ENCODE measurements around the gene LONRF2.

Gene LONRF2

DNA sequence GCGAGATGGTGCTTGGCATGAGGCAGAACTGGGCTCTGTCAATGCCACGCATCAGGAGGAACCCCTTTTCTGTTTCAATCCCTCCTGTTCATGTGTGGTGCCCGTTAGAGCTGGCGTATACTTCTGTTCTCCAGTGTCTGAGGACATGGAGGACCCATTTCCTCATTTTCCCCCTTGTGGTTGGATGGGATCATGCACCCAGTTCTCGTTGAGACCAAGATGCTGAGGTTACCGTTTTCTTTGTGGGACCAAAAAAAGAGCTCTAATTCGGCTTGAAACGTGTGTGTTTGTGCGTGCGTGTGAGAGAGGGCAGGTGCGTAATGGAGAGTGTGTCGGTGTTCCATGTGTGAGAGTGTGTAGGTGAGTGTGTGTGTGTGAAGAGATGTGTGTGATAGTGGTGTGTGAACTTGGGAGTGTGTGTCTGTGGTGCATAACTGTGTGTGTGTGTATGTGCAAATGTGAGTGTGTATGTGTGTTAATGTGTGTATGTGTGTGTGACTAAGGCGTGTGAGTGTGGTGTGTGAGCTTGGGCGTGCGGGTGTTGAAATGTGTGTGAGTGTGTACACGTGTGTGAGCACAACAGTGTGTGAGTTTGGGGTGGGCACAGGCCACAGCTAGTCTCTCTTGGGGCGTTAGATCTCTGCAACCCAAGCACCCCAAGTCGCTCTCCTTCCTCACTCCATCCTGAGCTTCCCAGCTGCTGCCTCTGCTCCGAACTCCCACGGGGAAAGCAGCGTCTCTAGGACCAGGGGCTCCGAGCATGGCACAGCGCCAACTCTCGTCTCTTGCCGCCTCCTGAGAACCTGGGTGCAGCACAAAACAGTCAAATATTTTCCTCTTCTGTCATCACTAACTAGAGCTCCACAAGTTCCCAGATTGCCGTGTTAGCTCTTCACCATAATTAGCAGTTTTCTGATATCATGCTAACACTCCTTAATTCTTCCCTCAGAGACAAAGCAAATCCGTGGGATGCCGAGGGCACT, 75.8 kb downstream of the LONRF2 start:
- Histone ChIP-seq H3K4me1 (ENCODE audit: insufficient read depth, low read length, poor library complexity, severe bottlenecking) (peaks cover 3% of the 10 kb centered on the region), H2AFZ (ENCODE audit: low read length) (peak overlapping the region; percentile 60; the same call in 1 of the 2 replicates), H3K9me3 (ENCODE audit: insufficient read depth, low read depth, low read length) (no peaks in the 10 kb centered on the region), H3K27me3 (ENCODE audit: insufficient read depth, low read length, poor library complexity, severe bottlenecking) (no peaks in the 10 kb centered on the region), H3K36me3 (ENCODE audit: insufficient read depth, low read length) (no peaks in the 10 kb centered on the region), H3K4me3 (ENCODE audit: low read length, poor library complexity, severe bottlenecking) (no peak overlapping the region), H3K4me2 (ENCODE audit: low read depth, low read length, poor library complexity, severe bottlenecking) (no peak overlapping the region), H3F3A (ENCODE audit: low read depth) (no peaks in the 10 kb centered on the region), H3K79me2 (ENCODE audit: insufficient read depth, low read length) (no peaks in the 10 kb centered on the region), H4K20me1 (ENCODE audit: insufficient read depth, low read length, poor library complexity, severe bottlenecking) (no peaks in the 10 kb centered on the region), H3K9me2 (replicated peaks; ENCODE audit: low read depth, low read length) (no peaks in the 10 kb centered on the region), H3K9ac (ENCODE audit: low read depth, low read length, poor library complexity, severe bottlenecking) (no peak overlapping the region)
- peak; percentile 71 for TF ChIP-seq CTCF (conservative IDR thresholded peaks at IDR 0.05; ENCODE audit: low read length)
- no peak for TF ChIP-seq EZH2phosphoT487 (IDR thresholded peaks at IDR 0.05; ENCODE audit: borderline replicate concordance)

DNA sequence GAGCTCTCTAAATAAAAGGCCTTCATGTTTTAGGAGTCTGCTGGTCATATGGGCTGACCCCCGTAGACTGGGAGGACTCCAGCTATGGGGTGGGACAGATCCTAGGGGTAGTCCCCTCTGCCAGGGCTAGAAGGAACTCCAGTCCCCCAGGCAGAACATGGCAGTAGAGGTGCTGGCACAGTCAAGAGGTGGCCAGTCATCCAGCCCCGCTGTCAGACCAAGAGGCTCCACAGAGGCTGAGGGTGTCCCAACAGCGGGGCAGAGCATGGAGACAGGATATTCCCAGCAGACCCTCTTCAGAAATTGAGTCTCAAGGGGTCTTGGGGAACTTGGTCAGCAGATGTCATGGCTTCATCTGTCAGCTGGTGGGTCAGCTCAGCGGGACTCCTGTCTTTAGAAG, 76.6 kb downstream of the LONRF2 start:
- Histone ChIP-seq H3K4me1 (ENCODE audit: insufficient read depth, low read length, poor library complexity, severe bottlenecking) (peaks cover 3% of the 10 kb centered on the region), H3K79me2 (ENCODE audit: insufficient read depth, low read length) (no peaks in the 10 kb centered on the region), H3K4me2 (ENCODE audit: low read depth, low read length, poor library complexity, severe bottlenecking) (no peak overlapping the region), H3K36me3 (ENCODE audit: insufficient read depth, low read length) (no peaks in the 10 kb centered on the region), H3K9me3 (ENCODE audit: insufficient read depth, low read depth, low read length) (no peaks in the 10 kb centered on the region), H4K20me1 (ENCODE audit: insufficient read depth, low read length, poor library complexity, severe bottlenecking) (no peaks in the 10 kb centered on the region), H3K27me3 (ENCODE audit: insufficient read depth, low read length, poor library complexity, severe bottlenecking) (no peaks in the 10 kb centered on the region), H3K9me2 (replicated peaks; ENCODE audit: low read depth, low read length) (no peaks in the 10 kb centered on the region), H3F3A (ENCODE audit: low read depth) (no peaks in the 10 kb centered on the region), H2AFZ (ENCODE audit: low read length) (peak overlapping the region; percentile 60; the same call in 1 of the 2 replicates), H3K9ac (ENCODE audit: low read depth, low read length, poor library complexity, severe bottlenecking) (no peak overlapping the region), H3K4me3 (ENCODE audit: low read length, poor library complexity, severe bottlenecking) (no peak overlapping the region)
- no peak for TF ChIP-seq CTCF (conservative IDR thresholded peaks at IDR 0.05; ENCODE audit: low read length)
- no peak for TF ChIP-seq EZH2phosphoT487 (IDR thresholded peaks at IDR 0.05; ENCODE audit: borderline replicate concordance)

DNA sequence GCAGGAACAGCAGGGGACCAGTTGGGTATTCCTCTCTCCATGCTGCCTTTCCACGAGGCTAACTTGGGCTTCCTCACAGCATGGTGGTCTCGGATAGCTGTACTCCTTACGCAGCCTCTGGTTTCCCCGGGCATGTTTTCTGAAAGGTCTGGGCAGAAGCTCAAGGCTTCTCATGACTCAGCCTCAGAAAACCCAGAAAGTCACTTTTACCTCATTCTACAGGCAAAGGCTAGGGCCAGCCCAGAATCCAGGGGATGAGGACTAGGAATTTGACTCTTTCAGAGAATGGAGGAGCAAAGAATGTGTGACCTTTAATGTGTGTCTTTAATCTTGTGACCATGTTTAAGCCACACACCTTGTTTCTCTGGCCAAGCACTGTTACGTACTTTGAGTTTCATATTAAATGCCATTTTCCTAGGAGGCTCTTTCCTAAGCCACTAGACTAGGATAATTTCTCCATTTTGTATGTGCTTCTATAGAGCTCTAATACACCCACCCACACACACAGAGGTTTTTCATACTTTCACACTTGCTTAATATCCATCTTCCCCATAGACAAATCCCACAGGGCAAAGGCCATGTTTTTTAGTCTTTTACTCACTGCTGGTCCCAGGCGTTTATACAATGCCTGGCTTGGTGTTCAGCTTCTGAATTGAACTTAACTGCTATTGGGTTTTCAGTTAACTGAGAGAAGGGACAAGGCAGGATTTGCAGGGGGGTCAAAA, 77.3 kb downstream of the LONRF2 start:
- no peaks in the 10 kb centered on the region for H3K9me2 ChIP-seq (replicated peaks; ENCODE audit: low read depth, low read length)
- no peaks in the 10 kb centered on the region for H3K36me3 ChIP-seq (ENCODE audit: insufficient read depth, low read length)
- TF ChIP-seq CTCF (conservative IDR thresholded peaks at IDR 0.05; ENCODE audit: low read length) (no peak), EZH2phosphoT487 (IDR thresholded peaks at IDR 0.05; ENCODE audit: borderline replicate concordance) (no peak)
- no peak overlapping the region for H2AFZ ChIP-seq (ENCODE audit: low read length)
- H3K4me1 ChIP-seq (ENCODE audit: insufficient read depth, low read length, poor library complexity, severe bottlenecking), result peaks cover 3% of the 10 kb centered on the region
- H3K4me2 ChIP-seq (ENCODE audit: low read depth, low read length, poor library complexity, severe bottlenecking), result no peak overlapping the region
- no peak overlapping the region for H3K9ac ChIP-seq (ENCODE audit: low read depth, low read length, poor library complexity, severe bottlenecking)
- H4K20me1 ChIP-seq (ENCODE audit: insufficient read depth, low read length, poor library complexity, severe bottlenecking), result no peaks in the 10 kb centered on the region
- no peaks in the 10 kb centered on the region for H3K27me3 ChIP-seq (ENCODE audit: insufficient read depth, low read length, poor library complexity, severe bottlenecking)
- H3K9me3 ChIP-seq (ENCODE audit: insufficient read depth, low read depth, low read length), result no peaks in the 10 kb centered on the region
- no peaks in the 10 kb centered on the region for H3K79me2 ChIP-seq (ENCODE audit: insufficient read depth, low read length)
- no peaks in the 10 kb centered on the region for H3F3A ChIP-seq (ENCODE audit: low read depth)
- no peak overlapping the region for H3K4me3 ChIP-seq (ENCODE audit: low read length, poor library complexity, severe bottlenecking)
